HG03575 (cell line): ENCODE results near the gene CPNE6.

Experiments
- ATAC-seq: cut with Tn5 transposase; IDR thresholded peaks from one replicate; pipeline ENCODE4 v1.9.1; 2021; ENCODE audit not compliant: unreplicated experiment, insufficient number of reproducible peaks, low FRiP score; ENCODE audit errors: extremely low read depth

Gene CPNE6

GRCh38 chr14:24080888-24081738, 9.8 kb downstream of the CPNE6 start:
- ATAC-seq: peak; percentile 51

DNA sequence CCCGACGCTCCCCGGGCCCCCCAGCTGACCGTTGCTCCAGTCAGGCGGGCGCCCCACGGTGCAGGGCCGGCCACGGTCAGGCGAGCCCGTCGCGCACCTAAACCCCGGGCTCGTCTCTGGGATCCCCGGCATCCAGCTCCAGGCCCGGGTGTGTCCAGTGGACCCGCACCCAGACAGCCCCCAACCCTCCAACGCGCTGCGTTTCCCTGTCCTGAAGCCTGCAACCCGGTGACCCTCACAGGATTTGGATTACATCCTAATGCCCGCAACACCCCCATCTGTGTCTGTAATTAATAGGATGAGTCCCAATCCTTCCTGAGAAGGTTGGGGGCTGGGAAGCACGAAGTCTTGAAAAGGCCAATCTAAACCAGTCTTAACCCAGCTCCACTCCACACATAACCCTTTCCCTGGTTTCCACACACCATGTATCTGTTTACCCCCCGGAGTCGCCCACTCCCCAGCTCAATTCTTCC, 10.4 kb downstream of the CPNE6 start:
- no peak for ATAC-seq

- ATAC-seq: no peak
Measured at GRCh38 chr14:24082411-24083080, 11.2 kb downstream of the CPNE6 start.

DNA sequence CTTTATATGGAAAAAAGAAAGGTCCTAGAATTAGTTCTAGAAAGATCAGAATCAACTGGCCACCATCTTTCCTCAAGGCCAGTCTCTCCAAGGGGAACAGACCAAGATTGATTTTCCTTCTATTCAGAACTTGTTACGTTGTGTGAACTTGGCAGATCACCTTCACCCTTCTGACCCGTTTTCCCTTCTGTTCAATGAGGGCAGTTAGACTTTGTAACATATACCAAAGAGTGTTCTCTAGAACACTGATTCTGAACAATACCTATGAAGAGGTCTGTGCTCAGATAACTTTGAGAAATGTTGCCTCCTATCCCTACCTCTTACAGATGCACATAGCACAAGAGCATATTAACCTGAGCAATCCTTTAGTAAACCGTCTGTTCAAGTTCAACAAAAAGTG, 12.1 kb downstream of the CPNE6 start:
- no peak for ATAC-seq

GRCh38 chr14:24084440-24084839, 13.1 kb downstream of the CPNE6 start:
- no peak for ATAC-seq

GRCh38 chr14:24085215-24085614, 13.9 kb downstream of the CPNE6 start:
- ATAC-seq: no peak

DNA sequence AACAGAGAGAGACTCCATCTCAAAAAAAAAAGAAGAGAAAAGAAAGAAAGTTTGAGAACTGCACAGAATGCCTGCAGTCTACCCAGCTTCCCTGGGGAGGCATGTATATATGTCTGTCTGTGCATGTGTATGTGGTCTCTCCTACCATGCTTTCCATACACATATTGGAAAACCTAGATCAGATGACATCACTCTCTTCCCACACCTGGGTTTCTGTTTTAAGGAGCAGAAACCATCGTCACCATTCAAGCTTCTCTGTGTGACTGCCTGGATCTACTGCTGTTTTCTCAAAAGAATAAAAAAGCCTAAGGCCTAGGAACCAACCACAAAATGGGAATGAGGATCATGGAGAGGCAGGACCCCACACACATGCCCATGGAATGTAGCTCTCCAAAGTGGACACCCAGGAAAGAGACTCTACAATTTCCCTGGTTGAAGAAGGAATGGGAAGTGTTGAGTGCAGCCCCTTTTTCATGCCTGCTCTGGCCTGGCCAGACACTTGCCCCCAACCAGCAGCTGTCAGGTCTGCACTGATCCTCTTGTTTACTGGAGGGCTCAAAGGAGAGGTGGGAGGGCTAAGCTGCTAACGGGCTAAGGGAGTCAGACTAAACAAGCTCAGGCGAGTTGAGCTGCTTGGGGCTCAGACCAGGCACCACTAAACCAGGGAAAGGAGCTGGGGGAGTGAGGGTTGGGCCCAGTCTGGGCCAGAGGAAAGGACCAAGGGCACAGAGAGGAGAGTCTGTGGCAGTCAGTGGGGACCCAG, 15.0 kb downstream of the CPNE6 start:
- ATAC-seq: no peak

- no peak for ATAC-seq
Measured at GRCh38 chr14:24087004-24087403, 15.6 kb downstream of the CPNE6 start.

- no peak for ATAC-seq
Measured at GRCh38 chr14:24088095-24088494, 16.7 kb downstream of the CPNE6 start.

GRCh38 chr14:24089890-24090289, 18.5 kb downstream of the CPNE6 start:
- ATAC-seq: no peak

DNA sequence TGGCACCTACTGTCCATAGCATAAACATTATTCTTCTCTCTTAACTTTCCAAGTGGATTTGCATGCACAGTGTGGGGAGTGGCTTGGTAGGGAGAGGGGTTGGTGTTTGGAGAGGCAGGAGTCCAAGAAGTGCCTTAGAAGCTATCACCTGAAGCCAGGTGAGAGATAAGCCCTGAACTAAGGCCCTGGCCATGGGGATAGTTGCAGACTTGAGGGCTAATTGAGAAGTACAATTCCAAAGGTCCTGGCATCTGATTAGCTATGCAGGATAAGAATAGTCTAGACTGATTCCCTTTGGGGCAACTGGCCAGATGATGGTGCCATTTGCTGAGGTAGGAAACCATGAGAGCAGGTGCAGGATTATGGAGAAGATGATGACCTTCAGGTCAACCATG, 20.7 kb downstream of the CPNE6 start:
- no peak for ATAC-seq

GRCh38 chr14:24092505-24093206, 21.3 kb downstream of the CPNE6 start:
- ATAC-seq: no peak

DNA sequence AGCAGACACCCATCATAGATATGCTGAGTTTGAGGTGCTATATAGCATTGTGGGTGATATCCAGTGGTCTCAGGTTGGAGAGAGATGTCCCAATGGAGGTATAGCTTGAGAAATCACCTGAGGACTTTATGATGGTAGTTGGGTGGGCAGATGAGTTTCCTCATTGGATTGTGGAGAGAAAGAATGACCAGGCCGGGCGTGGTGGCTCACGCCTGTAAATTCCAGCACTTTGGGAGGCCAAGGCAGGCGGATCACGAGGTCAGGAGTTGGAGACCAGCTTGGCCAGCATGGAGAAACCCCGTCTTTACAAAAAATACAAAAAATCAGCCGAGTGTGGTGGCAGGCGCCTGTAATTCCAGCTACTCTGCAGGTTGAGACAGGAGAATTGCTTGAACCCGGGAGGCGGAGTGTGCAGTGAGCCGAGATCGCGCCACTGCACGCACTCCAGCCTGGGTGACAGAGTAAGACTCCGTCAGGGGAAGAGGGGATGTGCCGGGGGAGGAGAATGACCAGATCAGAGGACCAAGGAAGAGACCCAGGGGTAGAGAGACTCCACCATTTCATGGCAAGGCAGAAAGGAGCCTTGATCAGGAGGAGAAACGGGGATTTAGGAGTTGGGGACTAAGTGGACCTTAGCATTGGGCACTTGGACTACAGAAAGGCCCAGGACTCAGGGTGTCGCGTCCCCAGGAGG, 22.0 kb downstream of the CPNE6 start:
- no peak for ATAC-seq

GRCh38 chr14:24093901-24094840, 22.8 kb downstream of the CPNE6 start, which contains the start of gene PCK2:
Gene PCK2 (plus strand): TSS chr14:24094311. CDS start chr14:24094406, 95 bp downstream.
- no peak for ATAC-seq

DNA sequence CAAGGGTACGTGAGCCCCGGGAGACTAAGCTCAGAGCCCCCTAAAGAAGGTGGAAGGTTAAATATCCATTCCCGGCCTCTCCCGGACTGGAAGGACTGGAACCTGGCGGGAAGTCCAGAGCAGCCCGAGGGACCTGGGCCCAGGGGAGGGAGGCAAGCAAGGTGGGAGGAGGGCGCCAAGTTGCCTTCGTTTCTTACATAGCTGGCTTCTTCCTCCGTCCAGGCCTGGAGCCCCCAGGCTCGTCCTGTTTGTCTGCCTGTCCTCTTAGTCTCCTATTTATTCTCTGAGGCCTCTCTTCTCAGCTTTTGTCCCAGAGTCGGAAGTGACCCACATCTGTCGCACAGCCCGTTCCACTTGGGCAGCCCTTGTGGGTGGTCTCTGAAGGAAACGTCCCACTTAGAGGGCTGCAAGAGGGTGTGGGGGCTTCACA, 23.5 kb downstream of the CPNE6 start:
- ATAC-seq: no peak

- no peak for ATAC-seq
Measured at GRCh38 chr14:24095271-24096068, 24.1 kb downstream of the CPNE6 start.
